Activated CD4-positive, alpha-beta T cell treated with anti-CD3 and anti-CD28 coated beads, Interleukin-2, amount 10 ng/mL, durations not matched to agents 24 days and 14 days (primary cell): ENCODE data around the gene CRLF1. TPM values are rescaled to one million over a fixed set of nuclear protein-coding genes. Genes with fewer than 3 reads are reported as not detected.

Experiments used
- DNase-seq: peaks from one replicate; pipeline ENCODE4 v3.0.0; 2022
- H3K27ac Mint-ChIP-seq: one replicate; pipeline ENCODE4 v1.8.0; 2022; ENCODE audit warnings: mild to moderate bottlenecking, mixed read lengths
- H3K27me3 Mint-ChIP-seq: one replicate; pipeline ENCODE4 v1.8.0; 2022; ENCODE audit warnings: mixed read lengths
- H3K36me3 Mint-ChIP-seq: one replicate; pipeline ENCODE4 v1.8.0; 2022; ENCODE audit warnings: low read depth, mild to moderate bottlenecking, mixed read lengths
- H3K4me1 Mint-ChIP-seq: one replicate; pipeline ENCODE4 v1.8.0; 2021; ENCODE audit warnings: mixed read lengths
- H3K4me3 Mint-ChIP-seq: one replicate; pipeline ENCODE4 v1.8.0; 2022; ENCODE audit warnings: mild to moderate bottlenecking, moderate library complexity, mixed read lengths
- H3K9me3 Mint-ChIP-seq: one replicate; pipeline ENCODE4 v1.8.0; 2021; ENCODE audit warnings: mixed read lengths
- intact Hi-C: fragments of 100-400 bp; cut with micrococcal nuclease; formaldehyde crosslinking; loops from one replicate; pipeline ENCODE4 v1.15.1; 2023
- total RNA-seq: library from RNA; stranded (reverse); gene quantifications from 2 replicates; pipeline ENCODE4 v1.2.3, GENCODE V29; 2022

CRLF1 gene
- total RNA-seq, 1 donor from 2014 or later, result not detected

DNA sequence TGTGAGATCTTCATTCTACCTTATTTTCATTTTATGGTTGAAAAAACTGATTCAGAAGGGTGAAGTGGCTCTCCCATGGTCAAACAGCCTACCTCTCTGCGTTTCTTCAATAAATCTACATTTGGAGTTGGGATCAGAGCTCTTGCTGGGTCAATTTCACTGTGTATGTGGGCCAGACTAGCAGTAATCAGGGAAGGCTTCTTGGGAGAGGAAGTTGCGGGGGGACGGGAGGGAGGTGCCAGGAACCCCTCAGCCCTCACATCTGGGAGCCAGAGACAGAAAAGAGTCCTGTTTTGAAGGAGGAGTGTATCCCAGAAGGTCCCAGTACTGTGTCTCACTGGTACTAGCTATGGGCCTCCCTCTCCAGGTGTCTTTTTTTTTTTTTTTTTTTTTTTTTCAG lies 48.0 kb downstream of the CRLF1 start:
- Mint-ChIP-seq H3K27me3 (no peaks in the 10 kb centered on the region), H3K9me3 (no peaks in the 10 kb centered on the region), H3K4me3 (peak overlapping the region; percentile 97), H3K36me3 (peaks cover 19% of the 10 kb centered on the region), H3K4me1 (peaks cover 18% of the 10 kb centered on the region), H3K27ac (peak overlapping the region; percentile 93)
- peak; percentile 65 for DNase-seq
- intact Hi-C loops, result loop anchor here (5.0 kb wide), 1 partner anchor 359 kb away; the partner anchor contains the start of genes COPE and DDX49

- intact Hi-C loops, result loop anchor here (5.0 kb wide), 1 partner anchor 359 kb away; the partner anchor contains the start of genes COPE and DDX49
- H3K9me3 Mint-ChIP-seq, result no peaks in the 10 kb centered on the region
- H3K36me3 Mint-ChIP-seq, result peaks cover 18% of the 10 kb centered on the region
- peak overlapping the region; percentile 93 for H3K27ac Mint-ChIP-seq
- peak overlapping the region; percentile 97 for H3K4me3 Mint-ChIP-seq
- H3K4me1 Mint-ChIP-seq, result peaks cover 18% of the 10 kb centered on the region
- no peak for DNase-seq
- H3K27me3 Mint-ChIP-seq, result no peaks in the 10 kb centered on the region
Measured at GRCh38 chr19:18558202-18558555, 48.4 kb downstream of the CRLF1 start.

- intact Hi-C loops, result loop anchor here (1.0 to 5.0 kb wide), 5 partner anchors 13 to 360 kb away; partner anchors contain the start of genes COPE, DDX49, ELL and UBA52
- DNase-seq, result peak; percentile 99
- no peaks in the 10 kb centered on the region for H3K27me3 Mint-ChIP-seq
- no peaks in the 10 kb centered on the region for H3K9me3 Mint-ChIP-seq
- H3K4me1 Mint-ChIP-seq, result peaks cover 18% of the 10 kb centered on the region
- H3K4me3 Mint-ChIP-seq, result peak within 1 kb of the TSS; percentile 97
- peak within 1 kb of the TSS; percentile 93 for H3K27ac Mint-ChIP-seq
- peaks cover 14% of the 10 kb centered on the region for H3K36me3 Mint-ChIP-seq
Measured at GRCh38 chr19:18557411-18558201, 49.0 kb downstream of the CRLF1 start, which contains the start of gene KXD1. KXD1 (plus strand) TSS chr19:18557870; CDS start chr19:18562057, 4,187 bp downstream.

- no peaks in the 10 kb centered on the region for H3K4me1 Mint-ChIP-seq
- H3K27me3 Mint-ChIP-seq, result no peaks in the 10 kb centered on the region
- intact Hi-C loops, result no loop called here
- no peaks in the 10 kb centered on the region for H3K9me3 Mint-ChIP-seq
- no peak for DNase-seq
- H3K36me3 Mint-ChIP-seq, result no peaks in the 10 kb centered on the region
- no peak overlapping the region for H3K4me3 Mint-ChIP-seq
- H3K27ac Mint-ChIP-seq, result no peak overlapping the region
Measured at GRCh38 chr19:18551631-18552030, 55.0 kb downstream of the CRLF1 start.

DNA sequence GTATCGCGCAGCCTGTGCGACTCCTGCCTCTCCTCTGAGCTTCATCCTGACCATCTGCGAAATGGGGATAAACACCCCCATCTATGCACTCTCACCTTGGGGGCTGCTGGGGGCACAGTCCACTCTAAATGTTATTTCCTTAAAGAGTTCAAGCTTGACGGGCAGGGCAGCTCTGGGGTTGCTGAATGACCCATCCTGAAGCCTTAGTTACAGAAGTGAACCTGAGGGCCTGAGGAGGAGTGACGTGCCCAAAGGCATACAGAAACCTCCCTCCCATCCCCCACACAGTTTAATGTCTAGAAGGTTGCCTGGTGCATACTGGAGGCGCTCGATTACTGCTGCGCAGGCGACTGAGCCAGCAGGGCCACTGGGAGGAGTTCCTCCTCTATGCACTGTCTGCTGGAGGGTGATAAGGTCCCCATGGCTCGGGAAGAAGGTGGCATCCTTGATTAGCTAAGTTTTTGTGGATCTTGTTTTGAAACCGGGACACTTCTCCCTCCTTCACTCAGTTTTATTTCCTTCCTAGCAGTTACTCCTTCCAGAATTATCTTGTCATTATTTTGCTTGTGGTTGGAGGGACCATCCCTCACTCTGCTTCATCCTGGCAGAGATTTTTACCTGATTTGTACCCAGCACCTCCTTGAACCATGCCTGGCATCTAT lies 62.7 kb downstream of the CRLF1 start:
- no peaks in the 10 kb centered on the region for H3K27me3 Mint-ChIP-seq
- peak; percentile 96 for DNase-seq
- peaks cover 12% of the 10 kb centered on the region for H3K36me3 Mint-ChIP-seq
- H3K9me3 Mint-ChIP-seq, result no peaks in the 10 kb centered on the region
- intact Hi-C loops, result loop anchor here (1.0 kb wide), 6 partner anchors 13 to 375 kb away; partner anchors contain the start of genes COPE, DDX49, ELL and KXD1
- H3K27ac Mint-ChIP-seq, result peak overlapping the region; percentile 99
- peaks cover 22% of the 10 kb centered on the region for H3K4me1 Mint-ChIP-seq
- peak overlapping the region; percentile 99 for H3K4me3 Mint-ChIP-seq

Other genes with a start within 250 kb of the CRLF1 start
- 0.26 TPM in 1 of 2 replicates, not detected in the other for gene GDF15, start 220.6 kb downstream of the CRLF1 start, total RNA-seq
- gene LRRC25, start 209.2 kb downstream of the CRLF1 start, total RNA-seq, result not detected in 2 replicates
- gene SSBP4, start 187.4 kb downstream of the CRLF1 start, total RNA-seq, result 154 TPM in 2 replicates
- gene ISYNA1, start 168.7 kb downstream of the CRLF1 start, total RNA-seq, result 9.9 and 10.9 TPM in 2 replicates
- gene ELL, start 84.7 kb downstream of the CRLF1 start, total RNA-seq, result 25.5 and 27.8 TPM in 2 replicates
- gene FKBP8, start 63.2 kb downstream of the CRLF1 start, total RNA-seq, result 170 and 173 TPM in 2 replicates
- gene KXD1, start 48.9 kb downstream of the CRLF1 start, total RNA-seq, result 124 and 134 TPM in 2 replicates
- gene UBA52, start 34.9 kb downstream of the CRLF1 start, total RNA-seq, result 1,581 and 1,604 TPM in 2 replicates
- gene REX1BD, start 18.0 kb downstream of the CRLF1 start, total RNA-seq, result 130 and 138 TPM in 2 replicates
- gene TMEM59L, start 6.1 kb upstream of the CRLF1 start, total RNA-seq, result not detected in 2 replicates
- gene KLHL26, start 30.2 kb upstream of the CRLF1 start, total RNA-seq, result 12.1 and 14.0 TPM in 2 replicates
- 7.1 and 7.2 TPM in 2 replicates for gene CRTC1, start 76.9 kb upstream of the CRLF1 start, total RNA-seq
- not detected in 2 replicates for gene COMP, start 184.5 kb upstream of the CRLF1 start, total RNA-seq
- gene UPF1, start 225.2 kb upstream of the CRLF1 start, total RNA-seq, result 97.6 and 110 TPM in 2 replicates